Small intestine (tissue), 7 donors: ENCODE data around the gene KSR2. TPM values are rescaled to one million over a fixed set of nuclear protein-coding genes. Genes with fewer than 3 reads are reported as not detected.
"Not testable (repeated sequence)": the region's sequence is repeated elsewhere in the genome, so short reads cannot be mapped to it uniquely, and the experiment has no call there.

ENCODE experiments used
- DNase-seq, 2 donors: peaks; one replicate each; pipeline versions ENCODE4 v3.0.0 to v3.0.0-alpha.2; 2013
- FAIRE-seq: peaks from 2 replicates; lab custom pipeline; 2012; peaks lifted over from hg19 to GRCh38; lab: Jason Lieb, UNC
- H3K27ac ChIP-seq, 3 donors: one replicate each; pipeline ENCODE4 v1.5.1; 2013; ENCODE audit warnings: low read length in 2 of 3, mild to moderate bottlenecking in 2 of 3, control low read depth in 1 of 3, inconsistent platforms in 1 of 3, low read depth in 1 of 3, moderate library complexity in 1 of 3
- H3K27me3 ChIP-seq, 3 donors: one replicate each; pipeline ENCODE4 v1.6.1; 2013; ENCODE audit warnings: low read length in 3 of 3, inconsistent platforms in 1 of 3; ENCODE audit not compliant: control insufficient read depth in 3 of 3, insufficient read depth in 3 of 3
- H3K36me3 ChIP-seq, 3 donors: one replicate each; pipeline ENCODE4 v1.6.1; 2013; ENCODE audit warnings: low read length in 3 of 3, inconsistent platforms in 1 of 3, low read depth in 1 of 3, mild to moderate bottlenecking in 1 of 3, moderate library complexity in 1 of 3; ENCODE audit not compliant: control insufficient read depth in 3 of 3, insufficient read depth in 2 of 3
- H3K4me1 ChIP-seq, 3 donors: one replicate each; pipeline ENCODE4 v1.6.1; 2013; ENCODE audit warnings: low read length in 2 of 3, inconsistent platforms in 1 of 3, low read depth in 1 of 3, mild to moderate bottlenecking in 1 of 3, moderate library complexity in 1 of 3; ENCODE audit not compliant: control insufficient read depth in 3 of 3, insufficient read depth in 2 of 3
- H3K4me3 ChIP-seq, 3 donors: one replicate each; pipeline ENCODE4 v1.5.1; 2013; ENCODE audit warnings: low read length in 3 of 3, control low read depth in 1 of 3, inconsistent platforms in 1 of 3, low read depth in 1 of 3, mild to moderate bottlenecking in 1 of 3, moderate library complexity in 1 of 3
- H3K9me3 ChIP-seq, 2 donors: one replicate each; pipeline ENCODE4 v1.6.1; 2013; ENCODE audit warnings: low read depth in 1 of 2, low read length in 1 of 2; ENCODE audit not compliant: control insufficient read depth in 2 of 2, insufficient read depth in 1 of 2
- WGBS, 3 donors: extraction: QIAGEN DNeasy Blood & Tissue Kit; methylation state at CpG; one replicate each; pipeline ENCODE4 v1.1.7; 2013; 5-methylcytosine and 5-hydroxymethylcytosine counted together
- polyA plus RNA-seq, 4 donors: library from polyadenylated mRNA; stranded (reverse) in 3 of 4; unstranded in 1 of 4; fragments of 200-250 nt in 3 of 4; fragments of 120-200 nt in 1 of 4; gene quantifications; one replicate each; pipeline versions ENCODE4 v1.2.1 to v1.2.3, GENCODE V29; 2013
- donor health status: healthy with polysubstance abuse.
- donor health status: control.
- donor health status: control.
- donor health status: Bipolar disorder and iron deficiency.
- donor health status: healthy.

The KSR2 gene
- polyA plus RNA-seq, 4 donors: 0.16 to 0.33 TPM; not detected in 2

- no peaks in the 10 kb centered on the region for H3K36me3 ChIP-seq
- no peak overlapping the region for H3K27ac ChIP-seq
- no peaks in the 10 kb centered on the region for H3K4me1 ChIP-seq
- H3K27me3 ChIP-seq: no peaks in the 10 kb centered on the region
- WGBS, 3 donors: 90 to 95% (median 92%) methylated on average over 2 of the region's 2 CpGs
- DNase-seq: no peak
- no peak overlapping the region for H3K4me3 ChIP-seq
- FAIRE-seq: no peak
- H3K9me3 ChIP-seq: no peaks in the 10 kb centered on the region
Observed at GRCh38 chr12:117750657-117751056, 218.1 kb downstream of the KSR2 start.

GRCh38 chr12:117749431-117749830 is 219.4 kb downstream of the KSR2 start:
- no peak for FAIRE-seq
- Histone ChIP-seq H3K9me3 (no peaks in the 10 kb centered on the region), H3K27me3 (no peaks in the 10 kb centered on the region), H3K27ac (no peak overlapping the region), H3K4me1 (no peaks in the 10 kb centered on the region), H3K4me3 (no peak overlapping the region), H3K36me3 (no peaks in the 10 kb centered on the region)
- DNase-seq: no peak
- 80 to 82% (median 81%) methylated on average over 3 of the region's 3 CpGs for WGBS, 3 donors

GRCh38 chr12:117746358-117746757 is 222.4 kb downstream of the KSR2 start:
- not testable (repeated sequence) for DNase-seq, H3K27ac ChIP-seq, H3K27me3 ChIP-seq, H3K4me1 ChIP-seq, H3K9me3 ChIP-seq, H3K36me3 ChIP-seq, H3K4me3 ChIP-seq, FAIRE-seq

GRCh38 chr12:117744418-117744817 is 224.4 kb downstream of the KSR2 start:
- Histone ChIP-seq H3K27ac (no peak overlapping the region), H3K4me3 (no peak overlapping the region), H3K27me3 (no peaks in the 10 kb centered on the region), H3K36me3 (no peaks in the 10 kb centered on the region), H3K9me3 (no peaks in the 10 kb centered on the region), H3K4me1 (no peaks in the 10 kb centered on the region)
- 0 to 69% (median 27%) methylated on average over 1 of the region's 1 CpG for WGBS, 3 donors
- FAIRE-seq: no peak
- DNase-seq: no peak

- Histone ChIP-seq H3K4me3 (no peak overlapping the region), H3K27ac (no peak overlapping the region), H3K9me3 (no peaks in the 10 kb centered on the region), H3K27me3 (no peaks in the 10 kb centered on the region), H3K4me1 (no peaks in the 10 kb centered on the region), H3K36me3 (no peaks in the 10 kb centered on the region)
- WGBS, 3 donors: 87 to 96% (median 92%) methylated on average over 1 of the region's 1 CpG
- no peak for DNase-seq
- FAIRE-seq: no peak
Observed at GRCh38 chr12:117743761-117744160, 225.0 kb downstream of the KSR2 start.

- no peaks in the 10 kb centered on the region for H3K27me3 ChIP-seq
- FAIRE-seq (no peak), DNase-seq (no peak)
- no peaks in the 10 kb centered on the region for H3K36me3 ChIP-seq
- WGBS, 3 donors: 75 to 81% (median 78%) methylated on average over 4 of the region's 4 CpGs
- no peaks in the 10 kb centered on the region for H3K9me3 ChIP-seq
- no peak overlapping the region for H3K4me3 ChIP-seq
- H3K27ac ChIP-seq: no peak overlapping the region
- no peaks in the 10 kb centered on the region for H3K4me1 ChIP-seq
Observed at GRCh38 chr12:117742721-117743120, 226.1 kb downstream of the KSR2 start.

- no peak for FAIRE-seq
- H3K27ac ChIP-seq: no peak overlapping the region
- WGBS, 3 donors: 85 to 91% (median 88%) methylated on average over 6 of the region's 6 CpGs
- no peaks in the 10 kb centered on the region for H3K9me3 ChIP-seq
- H3K4me1 ChIP-seq: no peaks in the 10 kb centered on the region
- H3K36me3 ChIP-seq: no peaks in the 10 kb centered on the region
- no peak overlapping the region for H3K4me3 ChIP-seq
- no peaks in the 10 kb centered on the region for H3K27me3 ChIP-seq
- DNase-seq: no peak
Observed at GRCh38 chr12:117738233-117738632, 230.6 kb downstream of the KSR2 start.

- no peak for DNase-seq
- H3K9me3 ChIP-seq: no peaks in the 10 kb centered on the region
- 84 to 97% (median 96%) methylated on average over 1 of the region's 1 CpG for WGBS, 3 donors
- no peak overlapping the region for H3K27ac ChIP-seq
- H3K27me3 ChIP-seq: no peaks in the 10 kb centered on the region
- no peak for FAIRE-seq
- H3K36me3 ChIP-seq: no peaks in the 10 kb centered on the region
- H3K4me3 ChIP-seq: no peak overlapping the region
- H3K4me1 ChIP-seq: no peaks in the 10 kb centered on the region
Observed at GRCh38 chr12:117733549-117733805, 235.3 kb downstream of the KSR2 start.

- no peak for DNase-seq
- FAIRE-seq: no peak
- Histone ChIP-seq H3K9me3 (no peaks in the 10 kb centered on the region), H3K4me1 (no peaks in the 10 kb centered on the region), H3K27me3 (no peaks in the 10 kb centered on the region), H3K36me3 (no peaks in the 10 kb centered on the region), H3K27ac (no peak overlapping the region), H3K4me3 (no peak overlapping the region)
- 82 to 88% (median 88%) methylated on average over 13 of the region's 13 CpGs for WGBS, 3 donors
Observed at GRCh38 chr12:117732761-117733548, 235.8 kb downstream of the KSR2 start.
